ENCODE data around the gene NECTIN2.

The NECTIN2 gene

DNA sequence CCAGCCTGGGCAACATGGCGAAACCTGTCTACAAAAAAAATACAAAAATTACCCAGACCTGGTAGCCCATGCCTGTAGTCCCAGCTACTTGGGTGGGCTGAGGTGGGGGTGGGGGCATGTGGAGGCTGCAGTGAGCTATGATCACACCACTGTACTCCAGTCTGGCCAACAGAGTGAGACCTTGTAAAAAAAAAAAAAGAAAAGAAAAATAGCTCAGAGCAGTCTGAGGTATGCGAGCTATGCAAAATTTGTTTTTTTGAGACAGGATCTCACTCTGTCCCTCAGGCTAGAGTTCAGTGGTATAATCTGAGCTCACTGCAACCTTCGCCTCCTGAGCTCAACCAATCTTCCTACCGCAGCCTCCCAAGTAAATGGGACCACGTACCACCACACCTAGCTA, 37.8 kb downstream of the NECTIN2 start:
- H3K9me3 ChIP-seq (ENCODE audit: control insufficient read depth, insufficient read depth, low read length), result no peaks in the 10 kb centered on the region
- H3K4me2 ChIP-seq (ENCODE audit: low read length), result no peak overlapping the region
- no peaks in the 10 kb centered on the region for H4K20me1 ChIP-seq (ENCODE audit: control insufficient read depth, insufficient read depth, low read depth, low read length)
- H3K9me2 ChIP-seq (replicated peaks; ENCODE audit: control insufficient read depth, low read length), result no peaks in the 10 kb centered on the region
- H3K27ac ChIP-seq (ENCODE audit: low read depth, low read length), result no peak overlapping the region
- no peaks in the 10 kb centered on the region for H3K27me3 ChIP-seq (ENCODE audit: control insufficient read depth, low read length)
- H3F3A ChIP-seq (ENCODE audit: control insufficient read depth, insufficient read depth), result no peaks in the 10 kb centered on the region
- H3K79me2 ChIP-seq (ENCODE audit: control insufficient read depth, low read length), result no peaks in the 10 kb centered on the region
- H3K36me3 ChIP-seq (ENCODE audit: control insufficient read depth, low read length), result no peaks in the 10 kb centered on the region
- no peak for TF ChIP-seq EZH2phosphoT487 (IDR thresholded peaks at IDR 0.05; ENCODE audit: borderline replicate concordance, low read length)
- TF ChIP-seq, protein P1, sequence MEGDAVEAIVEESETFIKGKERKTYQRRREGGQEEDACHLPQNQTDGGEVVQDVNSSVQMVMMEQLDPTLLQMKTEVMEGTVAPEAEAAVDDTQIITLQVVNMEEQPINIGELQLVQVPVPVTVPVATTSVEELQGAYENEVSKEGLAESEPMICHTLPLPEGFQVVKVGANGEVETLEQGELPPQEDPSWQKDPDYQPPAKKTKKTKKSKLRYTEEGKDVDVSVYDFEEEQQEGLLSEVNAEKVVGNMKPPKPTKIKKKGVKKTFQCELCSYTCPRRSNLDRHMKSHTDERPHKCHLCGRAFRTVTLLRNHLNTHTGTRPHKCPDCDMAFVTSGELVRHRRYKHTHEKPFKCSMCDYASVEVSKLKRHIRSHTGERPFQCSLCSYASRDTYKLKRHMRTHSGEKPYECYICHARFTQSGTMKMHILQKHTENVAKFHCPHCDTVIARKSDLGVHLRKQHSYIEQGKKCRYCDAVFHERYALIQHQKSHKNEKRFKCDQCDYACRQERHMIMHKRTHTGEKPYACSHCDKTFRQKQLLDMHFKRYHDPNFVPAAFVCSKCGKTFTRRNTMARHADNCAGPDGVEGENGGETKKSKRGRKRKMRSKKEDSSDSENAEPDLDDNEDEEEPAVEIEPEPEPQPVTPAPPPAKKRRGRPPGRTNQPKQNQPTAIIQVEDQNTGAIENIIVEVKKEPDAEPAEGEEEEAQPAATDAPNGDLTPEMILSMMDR (IDR thresholded peaks at IDR 0.05; ENCODE audit: low read depth, low read length, poor library complexity, severe bottlenecking), result no peak
- no peaks in the 10 kb centered on the region for H3K4me1 ChIP-seq (ENCODE audit: control insufficient read depth, low read length)
- no peak overlapping the region for H3K4me3 ChIP-seq (ENCODE audit: low read length)

DNA sequence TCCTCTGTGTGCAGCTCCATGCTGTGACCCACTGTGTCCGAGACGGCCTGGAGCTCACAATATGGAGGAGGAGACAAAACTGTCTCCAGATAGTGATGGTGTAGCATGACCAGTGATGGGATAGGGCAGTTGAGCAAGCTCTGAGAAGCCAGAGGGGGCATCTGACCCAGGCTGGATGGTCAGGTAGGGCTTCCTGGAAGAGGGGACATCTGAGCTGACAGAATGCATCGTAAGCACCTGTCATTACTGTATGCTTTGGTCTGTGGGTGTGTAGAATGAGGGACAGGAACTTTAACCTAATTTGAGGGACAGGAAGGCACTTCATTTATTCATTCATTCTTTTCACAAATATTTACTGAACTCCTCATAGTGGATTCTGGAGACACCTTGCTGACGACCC, 38.5 kb downstream of the NECTIN2 start:
- Histone ChIP-seq H3K4me1 (ENCODE audit: control insufficient read depth, low read length) (peaks cover 2% of the 10 kb centered on the region), H3K9me3 (ENCODE audit: control insufficient read depth, insufficient read depth, low read length) (no peaks in the 10 kb centered on the region), H3K4me2 (ENCODE audit: low read length) (no peak overlapping the region), H3K79me2 (ENCODE audit: control insufficient read depth, low read length) (peaks cover under 1% of the 10 kb centered on the region; the same call in 1 of the 2 replicates), H4K20me1 (ENCODE audit: control insufficient read depth, insufficient read depth, low read depth, low read length) (no peaks in the 10 kb centered on the region), H3F3A (ENCODE audit: control insufficient read depth, insufficient read depth) (no peaks in the 10 kb centered on the region), H3K4me3 (ENCODE audit: low read length) (no peak overlapping the region), H3K36me3 (ENCODE audit: control insufficient read depth, low read length) (no peaks in the 10 kb centered on the region), H3K9me2 (replicated peaks; ENCODE audit: control insufficient read depth, low read length) (no peaks in the 10 kb centered on the region), H3K27ac (ENCODE audit: low read depth, low read length) (no peak overlapping the region), H3K27me3 (ENCODE audit: control insufficient read depth, low read length) (no peaks in the 10 kb centered on the region)
- TF ChIP-seq, protein P1 (IDR thresholded peaks at IDR 0.05; ENCODE audit: low read depth, low read length, poor library complexity, severe bottlenecking), result no peak
- no peak for TF ChIP-seq EZH2phosphoT487 (IDR thresholded peaks at IDR 0.05; ENCODE audit: borderline replicate concordance, low read length)

DNA sequence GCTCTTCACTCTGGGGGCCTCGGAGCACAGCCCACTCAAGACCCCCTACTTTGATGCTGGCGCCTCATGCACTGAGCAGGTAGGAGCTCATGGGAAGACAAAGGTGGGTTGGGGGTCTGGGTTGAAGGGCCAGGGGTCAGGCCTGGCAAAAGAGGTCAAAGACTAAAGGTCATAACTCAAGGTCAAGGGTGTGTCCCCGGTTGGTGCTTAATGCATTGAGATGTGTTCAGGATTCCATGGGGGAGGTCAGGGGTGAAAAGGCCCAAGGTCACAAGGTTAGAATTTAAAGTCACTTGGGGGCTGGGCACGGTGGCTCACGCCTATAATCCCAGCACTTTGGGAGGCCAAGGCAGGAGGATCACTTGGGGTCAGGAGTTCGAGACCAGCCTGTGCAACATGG, 40.0 kb downstream of the NECTIN2 start:
- H3K9me3 ChIP-seq (ENCODE audit: control insufficient read depth, insufficient read depth, low read length), result no peaks in the 10 kb centered on the region
- no peak for TF ChIP-seq EZH2phosphoT487 (IDR thresholded peaks at IDR 0.05; ENCODE audit: borderline replicate concordance, low read length)
- TF ChIP-seq, protein P1 (IDR thresholded peaks at IDR 0.05; ENCODE audit: low read depth, low read length, poor library complexity, severe bottlenecking), result no peak

More for the DNA sequence above, 40.0 kb downstream of the NECTIN2 start:
- H3K4me1 ChIP-seq (ENCODE audit: control insufficient read depth, low read length), result peaks cover 8% of the 10 kb centered on the region
- no peak overlapping the region for H3K4me3 ChIP-seq (ENCODE audit: low read length)
- no peaks in the 10 kb centered on the region for H4K20me1 ChIP-seq (ENCODE audit: control insufficient read depth, insufficient read depth, low read depth, low read length)
- peaks cover 7% of the 10 kb centered on the region for H3K79me2 ChIP-seq (ENCODE audit: control insufficient read depth, low read length)
- no peaks in the 10 kb centered on the region for H3K36me3 ChIP-seq (ENCODE audit: control insufficient read depth, low read length)
- no peak overlapping the region for H3K4me2 ChIP-seq (ENCODE audit: low read length)
- H3K27ac ChIP-seq (ENCODE audit: low read depth, low read length), result no peak overlapping the region
- no peaks in the 10 kb centered on the region for H3K27me3 ChIP-seq (ENCODE audit: control insufficient read depth, low read length)
- peaks cover 6% of the 10 kb centered on the region for H3F3A ChIP-seq (ENCODE audit: control insufficient read depth, insufficient read depth)
- H3K9me2 ChIP-seq (replicated peaks; ENCODE audit: control insufficient read depth, low read length), result no peaks in the 10 kb centered on the region
